Tibial nerve (tissue), 4 donors: Measurements from ENCODE around the gene SPTBN1. TPM values are rescaled to one million over a fixed set of nuclear protein-coding genes. Genes with fewer than 3 reads are reported as not detected.

ENCODE experiments used
- DNase-seq, 2 donors: peaks; one replicate each; pipeline ENCODE4 v3.0.0-alpha.2; 2019; ENCODE audit warnings: low spot score in 2 of 2
- H3K27ac ChIP-seq, 4 donors: fragments of 200-600 bp; sonication (generic) in 3 of 4; one replicate each; pipeline ENCODE4 v1.5.1; 2017 to 2019; ENCODE audit warnings: mild to moderate bottlenecking in 1 of 4
- H3K27me3 ChIP-seq, 2 donors: fragments of 200-600 bp; sonication (generic) in 1 of 2; one replicate each; pipeline versions ENCODE4 v1.5.1 to v1.6.0; 2017 to 2019
- H3K36me3 ChIP-seq, 3 donors: fragments of 200-600 bp; sonication (generic); one replicate each; pipeline ENCODE4 v1.5.1; 2018 to 2019
- H3K4me1 ChIP-seq, 4 donors: fragments of 200-600 bp; sonication (generic) in 3 of 4; one replicate each; pipeline ENCODE4 v1.5.1; 2017 to 2019
- H3K4me3 ChIP-seq, 4 donors: fragments of 200-600 bp; sonication (generic) in 3 of 4; one replicate each; pipeline ENCODE4 v1.5.1; 2017 to 2019; ENCODE audit warnings: mild to moderate bottlenecking in 1 of 4, moderate library complexity in 1 of 4
- H3K9me3 ChIP-seq, 4 donors: fragments of 200-600 bp; sonication (generic) in 3 of 4; one replicate each; pipeline ENCODE4 v1.5.1; 2017 to 2019
- CTCF ChIP-seq, 5 experiments: fragments of 200-600 bp in 3 of 5; fragments of 450-650 bp in 2 of 5; sonication (generic) in 3 of 5; IDR thresholded peaks; one replicate each; pipeline ENCODE4 v1.5.1; 2016 to 2019; ENCODE audit warnings: antibody characterized with exemption in 5 of 5, mild to moderate bottlenecking in 3 of 5, moderate library complexity in 2 of 5
- EP300 ChIP-seq, 2 donors: sonication (generic); formaldehyde crosslinking; IDR thresholded peaks; one replicate each; pipeline ENCODE4 v1.6.1; 2017; ENCODE audit warnings: antibody characterized with exemption in 2 of 2, mild to moderate bottlenecking in 1 of 2
- POLR2A ChIP-seq, 2 donors: fragments of 450-650 bp; IDR thresholded peaks; one replicate each; pipeline ENCODE4 v1.6.1; 2017; ENCODE audit warnings: antibody characterized with exemption in 2 of 2, mild to moderate bottlenecking in 2 of 2, moderate library complexity in 2 of 2
- WGBS, 2 donors: methylation state at CpG; one replicate each; pipeline ENCODE4 v1.1.5; 2018; 5-methylcytosine and 5-hydroxymethylcytosine counted together
- total RNA-seq, 4 donors: library from RNA; depleted of rRNA; stranded (reverse); fragments of >200 nt; gene quantifications; one replicate each; pipeline ENCODE4 v1.1.0, GENCODE V29; 2016

SPTBN1 gene
- total RNA-seq, 4 donors from 2014 or later, result 670 to 967 (median 890) TPM

GRCh38 chr2:54529935-54530334 lies 73.8 kb downstream of the SPTBN1 start:
- no peaks in the 10 kb centered on the region for H3K9me3 ChIP-seq
- no peak overlapping the region for H3K4me3 ChIP-seq
- peaks cover 0 to 53% (median 0%) of the 10 kb centered on the region in 3 donors for H3K36me3 ChIP-seq
- no peaks in the 10 kb centered on the region for H3K27me3 ChIP-seq
- 85 to 93% methylated on average over 2 of the region's 2 CpGs for WGBS, 2 donors
- no peak for TF ChIP-seq CTCF (IDR thresholded peaks at IDR 0.05)
- no peak for TF ChIP-seq POLR2A (IDR thresholded peaks at IDR 0.05)
- TF ChIP-seq EP300 (IDR thresholded peaks at IDR 0.05), result no peak
- H3K27ac ChIP-seq, result no peak overlapping the region
- DNase-seq, result no peak
- peaks cover 0 to 83% (median 20%) of the 10 kb centered on the region in 4 donors for H3K4me1 ChIP-seq

- no peak for DNase-seq
- H3K27me3 ChIP-seq, result no peaks in the 10 kb centered on the region
- H3K4me1 ChIP-seq, result peaks cover 0 to 83% (median 25%) of the 10 kb centered on the region in 4 donors
- TF ChIP-seq POLR2A (IDR thresholded peaks at IDR 0.05) (no peak), EP300 (IDR thresholded peaks at IDR 0.05) (no peak), CTCF (IDR thresholded peaks at IDR 0.05) (no peak)
- H3K36me3 ChIP-seq, result peaks cover 0 to 48% (median 0%) of the 10 kb centered on the region in 3 donors
- no peak overlapping the region for H3K4me3 ChIP-seq
- WGBS, 2 donors, result 63 to 72% methylated on average over 5 of the region's 5 CpGs
- peak overlapping the region in 2 of 4 donors; percentile 64 to 69 for H3K27ac ChIP-seq
- H3K9me3 ChIP-seq, result no peaks in the 10 kb centered on the region
These were observed 75.4 kb downstream of the SPTBN1 start for GRCh38 chr2:54531558-54531957.

- Histone ChIP-seq H3K9me3 (no peaks in the 10 kb centered on the region), H3K36me3 (peaks cover 0 to 24% (median 0%) of the 10 kb centered on the region in 3 donors), H3K27ac (peak overlapping the region in 2 of 4 donors; percentile 49 to 69), H3K4me3 (no peak overlapping the region), H3K4me1 (peaks cover 0 to 88% (median 25%) of the 10 kb centered on the region in 4 donors), H3K27me3 (no peaks in the 10 kb centered on the region)
- TF ChIP-seq POLR2A (IDR thresholded peaks at IDR 0.05) (no peak), EP300 (IDR thresholded peaks at IDR 0.05) (no peak), CTCF (IDR thresholded peaks at IDR 0.05) (no peak)
- DNase-seq, result no peak
- 37 to 47% methylated on average over 1 of the region's 1 CpG for WGBS, 2 donors
These were observed 78.1 kb downstream of the SPTBN1 start for GRCh38 chr2:54534221-54534620.

- Histone ChIP-seq H3K9me3 (no peaks in the 10 kb centered on the region), H3K36me3 (peaks cover 0 to 20% (median 0%) of the 10 kb centered on the region in 3 donors), H3K4me1 (peaks cover 0 to 90% (median 25%) of the 10 kb centered on the region in 4 donors), H3K27me3 (no peaks in the 10 kb centered on the region), H3K27ac (peak overlapping the region in 1 of 4 donors; percentile 49), H3K4me3 (no peak overlapping the region)
- no peak for DNase-seq
- WGBS, 2 donors, result 69 to 83% methylated on average over 2 of the region's 2 CpGs
- TF ChIP-seq EP300 (IDR thresholded peaks at IDR 0.05), result no peak
- no peak for TF ChIP-seq POLR2A (IDR thresholded peaks at IDR 0.05)
- TF ChIP-seq CTCF (IDR thresholded peaks at IDR 0.05), result no peak
These were observed 78.5 kb downstream of the SPTBN1 start for GRCh38 chr2:54534625-54535024.

- H3K9me3 ChIP-seq, result no peaks in the 10 kb centered on the region
- H3K36me3 ChIP-seq, result peaks cover 0 to 17% (median 0%) of the 10 kb centered on the region in 3 donors
- peaks cover 0 to 95% (median 25%) of the 10 kb centered on the region in 4 donors for H3K4me1 ChIP-seq
- 68 to 75% methylated on average over 4 of the region's 4 CpGs for WGBS, 2 donors
- H3K27me3 ChIP-seq, result no peaks in the 10 kb centered on the region
- peak overlapping the region in 2 of 4 donors; percentile 14 to 49 for H3K27ac ChIP-seq
- no peak overlapping the region for H3K4me3 ChIP-seq
- peak in 1 of 2 donors; percentile 36 for DNase-seq
- TF ChIP-seq CTCF (IDR thresholded peaks at IDR 0.05) (no peak), EP300 (IDR thresholded peaks at IDR 0.05) (peak in 1 of 2 donors; percentile 58), POLR2A (IDR thresholded peaks at IDR 0.05) (no peak)
These were observed 79.6 kb downstream of the SPTBN1 start for GRCh38 chr2:54535599-54536195.
